Measurements from ENCODE around the gene LRP1-AS.

The LRP1-AS gene

GRCh38 chr12:57146961-57147944 lies at the start of gene LRP1-AS:
TSS of gene LRP1-AS (minus strand) at chr12:57147619.
- no peak for DNase-seq

GRCh38 chr12:57196956-57197355 lies 49.5 kb upstream of the LRP1-AS start:
- no peak for DNase-seq

- no peak for DNase-seq
Measured at GRCh38 chr12:57196439-57196838, 49.0 kb upstream of the LRP1-AS start.

GRCh38 chr12:57195611-57196371 lies 48.4 kb upstream of the LRP1-AS start:
- no peak for DNase-seq

GRCh38 chr12:57195186-57195585 lies 47.8 kb upstream of the LRP1-AS start:
- no peak for DNase-seq

GRCh38 chr12:57194253-57194652 lies 46.8 kb upstream of the LRP1-AS start:
- no peak for DNase-seq

GRCh38 chr12:57193706-57194245 lies 46.4 kb upstream of the LRP1-AS start:
- DNase-seq: no peak

- no peak for DNase-seq
Measured at GRCh38 chr12:57192920-57193319, 45.5 kb upstream of the LRP1-AS start.

GRCh38 chr12:57191410-57191809 lies 44.0 kb upstream of the LRP1-AS start:
- DNase-seq: no peak

- DNase-seq: no peak
Measured at GRCh38 chr12:57190821-57191220, 43.4 kb upstream of the LRP1-AS start.

GRCh38 chr12:57190037-57190436 lies 42.6 kb upstream of the LRP1-AS start:
- DNase-seq: no peak

GRCh38 chr12:57188090-57188425 lies 40.6 kb upstream of the LRP1-AS start:
- DNase-seq: no peak

- DNase-seq: no peak
Measured at GRCh38 chr12:57187222-57188089, 40.0 kb upstream of the LRP1-AS start.

GRCh38 chr12:57185906-57186508 lies 38.6 kb upstream of the LRP1-AS start:
- DNase-seq: no peak

GRCh38 chr12:57185403-57185802 lies 38.0 kb upstream of the LRP1-AS start:
- DNase-seq: no peak

GRCh38 chr12:57183939-57184725 lies 36.7 kb upstream of the LRP1-AS start:
- no peak for DNase-seq

- DNase-seq: peak; percentile 86
Measured at GRCh38 chr12:57182918-57183575, 35.6 kb upstream of the LRP1-AS start.

- DNase-seq: no peak
Measured at GRCh38 chr12:57181561-57182155, 34.2 kb upstream of the LRP1-AS start.

GRCh38 chr12:57181072-57181471 lies 33.7 kb upstream of the LRP1-AS start:
- no peak for DNase-seq

- no peak for DNase-seq
Measured at GRCh38 chr12:57180321-57180989, 33.0 kb upstream of the LRP1-AS start.

Data from stimulated activated CD4-positive, alpha-beta T cell treated with anti-CD3 and anti-CD28 coated beads, Interleukin-4, amount 100 ng/mL, for 24 hours (primary cell).